Measurements from ENCODE around the gene NRG2.

The NRG2 gene

GRCh38 chr5:140018517-140018916, 24.6 kb downstream of the NRG2 start:
- Histone ChIP-seq H3K27ac (ENCODE audit: low read depth, low read length) (no peak overlapping the region), H3K36me3 (ENCODE audit: low read length) (no peaks in the 10 kb centered on the region), H3K27me3 (ENCODE audit: low read length) (no peaks in the 10 kb centered on the region), H3K4me3 (ENCODE audit: insufficient read depth, low read length, poor library complexity, severe bottlenecking) (no peak overlapping the region), H2AFZ (ENCODE audit: low read depth, low read length, severe bottlenecking) (no peak overlapping the region), H4K20me1 (ENCODE audit: low read depth, low read length) (no peaks in the 10 kb centered on the region), H3K79me2 (ENCODE audit: insufficient read depth, low read length) (no peaks in the 10 kb centered on the region), H3F3A (ENCODE audit: insufficient read depth) (no peaks in the 10 kb centered on the region), H3K9ac (ENCODE audit: low read length) (no peak overlapping the region), H3K4me2 (ENCODE audit: low read depth, low read length, poor library complexity, severe bottlenecking) (no peak overlapping the region), H3K9me3 (ENCODE audit: insufficient read depth, low read length) (no peaks in the 10 kb centered on the region), H3K9me2 (replicated peaks; ENCODE audit: insufficient read depth, low read length) (no peaks in the 10 kb centered on the region)
- TF ChIP-seq EZH2phosphoT487 (conservative IDR thresholded peaks at IDR 0.05; ENCODE audit: low read length) (no peak), CTCF (IDR thresholded peaks at IDR 0.05; ENCODE audit: insufficient read depth, low read length, poor library complexity, severe bottlenecking) (no peak)

DNA sequence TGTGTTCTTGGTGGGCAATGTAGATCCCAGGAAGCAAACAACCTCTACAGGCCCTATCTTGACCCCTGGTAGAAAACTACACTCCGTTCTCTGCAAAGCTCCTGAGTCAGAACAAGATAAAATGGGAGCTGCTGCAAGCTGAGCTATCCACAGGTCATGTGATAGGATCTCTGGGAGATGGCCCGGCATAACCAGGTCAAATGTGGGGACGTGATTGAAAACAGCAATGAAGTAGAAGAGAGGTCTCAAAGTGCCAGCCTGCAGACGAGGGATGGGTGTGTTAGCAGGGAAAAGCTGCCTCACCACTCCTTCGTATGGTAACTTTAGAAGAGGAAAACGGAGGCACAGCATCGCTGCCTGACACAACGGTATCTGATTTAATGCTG, 25.0 kb downstream of the NRG2 start:
- H3K4me3 ChIP-seq (ENCODE audit: insufficient read depth, low read length, poor library complexity, severe bottlenecking), result no peak overlapping the region
- H3K9ac ChIP-seq (ENCODE audit: low read length), result no peak overlapping the region
- H4K20me1 ChIP-seq (ENCODE audit: low read depth, low read length), result no peaks in the 10 kb centered on the region
- no peaks in the 10 kb centered on the region for H3K9me3 ChIP-seq (ENCODE audit: insufficient read depth, low read length)
- no peaks in the 10 kb centered on the region for H3K9me2 ChIP-seq (replicated peaks; ENCODE audit: insufficient read depth, low read length)
- TF ChIP-seq EZH2phosphoT487 (conservative IDR thresholded peaks at IDR 0.05; ENCODE audit: low read length) (no peak), CTCF (IDR thresholded peaks at IDR 0.05; ENCODE audit: insufficient read depth, low read length, poor library complexity, severe bottlenecking) (no peak)
- H3K27ac ChIP-seq (ENCODE audit: low read depth, low read length), result no peak overlapping the region
- no peaks in the 10 kb centered on the region for H3K27me3 ChIP-seq (ENCODE audit: low read length)
- no peak overlapping the region for H2AFZ ChIP-seq (ENCODE audit: low read depth, low read length, severe bottlenecking)
- no peaks in the 10 kb centered on the region for H3K36me3 ChIP-seq (ENCODE audit: low read length)
- H3K79me2 ChIP-seq (ENCODE audit: insufficient read depth, low read length), result no peaks in the 10 kb centered on the region
- H3F3A ChIP-seq (ENCODE audit: insufficient read depth), result no peaks in the 10 kb centered on the region
- H3K4me2 ChIP-seq (ENCODE audit: low read depth, low read length, poor library complexity, severe bottlenecking), result no peak overlapping the region

- H3K4me2 ChIP-seq (ENCODE audit: low read depth, low read length, poor library complexity, severe bottlenecking), result no peak overlapping the region
- no peaks in the 10 kb centered on the region for H3K9me2 ChIP-seq (replicated peaks; ENCODE audit: insufficient read depth, low read length)
- no peaks in the 10 kb centered on the region for H3K9me3 ChIP-seq (ENCODE audit: insufficient read depth, low read length)
- no peaks in the 10 kb centered on the region for H3K36me3 ChIP-seq (ENCODE audit: low read length)
- no peaks in the 10 kb centered on the region for H4K20me1 ChIP-seq (ENCODE audit: low read depth, low read length)
- H3K9ac ChIP-seq (ENCODE audit: low read length), result no peak overlapping the region
- no peaks in the 10 kb centered on the region for H3K79me2 ChIP-seq (ENCODE audit: insufficient read depth, low read length)
- TF ChIP-seq CTCF (IDR thresholded peaks at IDR 0.05; ENCODE audit: insufficient read depth, low read length, poor library complexity, severe bottlenecking), result no peak
- no peak for TF ChIP-seq EZH2phosphoT487 (conservative IDR thresholded peaks at IDR 0.05; ENCODE audit: low read length)
- H3K27ac ChIP-seq (ENCODE audit: low read depth, low read length), result no peak overlapping the region
- no peaks in the 10 kb centered on the region for H3F3A ChIP-seq (ENCODE audit: insufficient read depth)
- no peak overlapping the region for H2AFZ ChIP-seq (ENCODE audit: low read depth, low read length, severe bottlenecking)
- H3K27me3 ChIP-seq (ENCODE audit: low read length), result no peaks in the 10 kb centered on the region
- H3K4me3 ChIP-seq (ENCODE audit: insufficient read depth, low read length, poor library complexity, severe bottlenecking), result no peak overlapping the region
These were observed 25.6 kb downstream of the NRG2 start for GRCh38 chr5:140017397-140018095.
